GM12878 (cell line): Measurements from ENCODE around the gene MPZL1. TPM values are rescaled to one million over a fixed set of nuclear protein-coding genes. Genes with fewer than 3 reads are reported as not detected.

Experiments used
- ATAC-seq: fragments of 200-7000 bp; cut with Tn5 transposase; 3 replicates; pipeline ENCODE4 v1.9.1; 2020; ENCODE audit warnings: mild to moderate bottlenecking, moderate library complexity
- BruUV-seq: library from RNA; stranded (reverse); fragments of 400-500 nt; replicated peaks from 2 replicates; lab custom pipeline; 2021; lab: Mats Ljungman, UMichigan
- CTCF ChIA-PET: fragments of 300-600 bp; sonication (Branson Sonifier 250); formaldehyde crosslinking; extraction: SDS; loops from one replicate; lab custom pipeline; 2021; ENCODE audit warnings: inconsistent platforms; lab: Yijun Ruan, JAX
- POLR2A ChIA-PET: fragments of 350-600 bp; formaldehyde crosslinking; extraction: SDS; loops from one replicate; lab custom pipeline; 2021; ENCODE audit warnings: inconsistent platforms; lab: Charles Lee
- RAD21 ChIA-PET: fragments of 300-600 bp; sonication (Branson Sonifier 250); formaldehyde crosslinking; loops from one replicate; lab custom pipeline; 2023; ENCODE audit warnings: antibody characterized with exemption; ENCODE audit not compliant: unreplicated experiment; lab: Charles Lee
- SMC1A ChIA-PET: fragments of 300-600 bp; sonication (Branson Sonifier 250); formaldehyde crosslinking; loops from one replicate; lab custom pipeline; 2023; ENCODE audit not compliant: unreplicated experiment, uncharacterized antibody; lab: Charles Lee
- DNase-seq: peaks from one replicate; pipeline ENCODE4 v3.0.0-alpha.2; 2011; ENCODE audit warnings: low read depth, low spot score
- FAIRE-seq: peaks from 3 replicates; lab custom pipeline; 2011; peaks lifted over from hg19 to GRCh38; lab: Jason Lieb, UNC
- H2AFZ ChIP-seq: 2 replicates; pipeline ENCODE4 v1.6.0; 2011; ENCODE audit warnings: low read depth, low read length, control low read depth; ENCODE audit not compliant: control insufficient read depth
- H3K27ac ChIP-seq: 2 replicates; pipeline ENCODE4 v1.5.1; 2011; ENCODE audit warnings: control low read depth; ENCODE audit not compliant: control insufficient read depth, insufficient read depth
- H3K27me3 ChIP-seq, 2 experiments: replicated peaks in 1 of 2; 2 replicates each; pipeline versions ENCODE4 v1.6.0 to v1.6.1; 2011; ENCODE audit warnings: low read length in 1 of 2; ENCODE audit not compliant: control insufficient read depth in 2 of 2, insufficient read depth in 2 of 2
- H3K36me3 ChIP-seq, 2 experiments: 2 replicates each; pipeline ENCODE4 v1.5.1; 2011; ENCODE audit warnings: low read length in 1 of 2; ENCODE audit not compliant: control insufficient read depth in 2 of 2, insufficient read depth in 2 of 2
- H3K4me1 ChIP-seq: 2 replicates; pipeline ENCODE4 v1.6.1; 2011; ENCODE audit warnings: mild to moderate bottlenecking, low read length, moderate library complexity, mixed read lengths; ENCODE audit not compliant: control insufficient read depth, insufficient read depth
- H3K4me2 ChIP-seq: 2 replicates; pipeline ENCODE4 v1.6.0; 2011; ENCODE audit warnings: control low read depth; ENCODE audit not compliant: control insufficient read depth, insufficient read depth
- H3K4me3 ChIP-seq: fragments of 200-600 bp; sonication (generic); 2 replicates; pipeline ENCODE4 v1.5.1; 2016
- H3K79me2 ChIP-seq: 2 replicates; pipeline ENCODE4 v1.6.0; 2011; ENCODE audit warnings: low read length; ENCODE audit not compliant: control insufficient read depth, insufficient read depth
- H3K9ac ChIP-seq: 2 replicates; pipeline ENCODE4 v1.8.0; 2011; ENCODE audit warnings: low read length, control low read depth, mixed read lengths; ENCODE audit not compliant: control insufficient read depth, insufficient read depth
- H3K9me3 ChIP-seq: replicated peaks from 3 replicates; pipeline ENCODE4 v1.5.1; 2011; ENCODE audit warnings: mild to moderate bottlenecking, low read length; ENCODE audit not compliant: control insufficient read depth, insufficient read depth
- H4K20me1 ChIP-seq: 2 replicates; pipeline ENCODE4 v1.6.0; 2011; ENCODE audit not compliant: control insufficient read depth, insufficient read depth
- CHD1 ChIP-seq: IDR thresholded peaks from 2 replicates; pipeline ENCODE4 v1.6.1; 2012; ENCODE audit warnings: low read depth, low read length, improper control_type of control experiment
- CHD4 ChIP-seq: fragments of 200-600 bp; sonication (generic); IDR thresholded peaks from 2 replicates; pipeline ENCODE4 v1.6.1; 2016; ENCODE audit warnings: mild to moderate bottlenecking
- EED ChIP-seq: sonication (generic); IDR thresholded peaks from 2 replicates; pipeline ENCODE4 v1.6.1; 2016; ENCODE audit warnings: antibody characterized with exemption, low read depth
- EGR1 ChIP-seq, 2 experiments: IDR thresholded peaks; 1 replicate in 1 of 2; 2 replicates in 1 of 2; pipeline ENCODE4 v1.6.1; 2011 to 2012; ENCODE audit warnings: low read depth in 2 of 2, low read length in 2 of 2, borderline replicate concordance in 1 of 2, mild to moderate bottlenecking in 1 of 2, moderate library complexity in 1 of 2
- EP300 ChIP-seq, 2 experiments: fragments of 150-350 bp in 1 of 2; IDR thresholded peaks; 2 replicates each; pipeline ENCODE4 v1.6.1; 2011 to 2012; ENCODE audit warnings: low read depth in 2 of 2, low read length in 2 of 2, borderline replicate concordance in 1 of 2, improper control_type of control experiment in 1 of 2, inconsistent platforms in 1 of 2; ENCODE audit not compliant: control insufficient read depth in 1 of 2
- HDAC2 ChIP-seq: fragments of 200-600 bp; sonication (generic); IDR thresholded peaks from 2 replicates; pipeline ENCODE4 v1.6.1; 2017
- HDGF ChIP-seq: fragments of 450-650 bp; IDR thresholded peaks from 2 replicates; pipeline ENCODE4 v1.6.1; 2016; ENCODE audit warnings: antibody characterized with exemption
- LARP7 ChIP-seq: fragments of 450-650 bp; IDR thresholded peaks from 2 replicates; pipeline ENCODE4 v1.6.1; 2017; ENCODE audit warnings: mild to moderate bottlenecking
- MEF2B ChIP-seq: fragments of 450-650 bp; IDR thresholded peaks from 2 replicates; pipeline ENCODE4 v1.6.1; 2018; ENCODE audit warnings: mild to moderate bottlenecking, moderate library complexity; ENCODE audit not compliant: partially characterized antibody, poor library complexity, severe bottlenecking
- MTA3 ChIP-seq: IDR thresholded peaks from 2 replicates; pipeline ENCODE4 v1.6.1; 2012; ENCODE audit warnings: low read length, inconsistent platforms, borderline replicate concordance
- MXI1 ChIP-seq: fragments of 150-350 bp; IDR thresholded peaks from 2 replicates; pipeline ENCODE4 v1.6.1; 2011; ENCODE audit warnings: low read depth, mild to moderate bottlenecking, inconsistent platforms, low read length, improper control_type of control experiment
- NR2C2 ChIP-seq: IDR thresholded peaks from 2 replicates; pipeline ENCODE4 v1.6.1; 2011; ENCODE audit warnings: borderline replicate concordance, low read depth; ENCODE audit not compliant: control insufficient read depth, insufficient read length
- NRF1 ChIP-seq: conservative IDR thresholded peaks from 2 replicates; pipeline ENCODE4 v1.6.1; 2011; ENCODE audit warnings: mild to moderate bottlenecking, low read depth, low read length, improper control_type of control experiment
- RFX5 ChIP-seq: IDR thresholded peaks from 2 replicates; pipeline ENCODE4 v1.6.1; 2011; ENCODE audit warnings: low read depth, low read length, improper control_type of control experiment
- RUNX3 ChIP-seq: IDR thresholded peaks from 2 replicates; pipeline ENCODE4 v1.6.1; 2012; ENCODE audit warnings: low read length, inconsistent platforms
- SMC3 ChIP-seq: IDR thresholded peaks from 2 replicates; pipeline ENCODE4 v1.6.1; 2011; ENCODE audit warnings: low read length, improper control_type of control experiment, borderline replicate concordance
- SRF ChIP-seq, 2 experiments: IDR thresholded peaks; 2 replicates each; pipeline ENCODE4 v1.6.1; 2011; ENCODE audit warnings: low read depth in 2 of 2, low read length in 2 of 2, mild to moderate bottlenecking in 1 of 2, moderate library complexity in 1 of 2
- TCF3 ChIP-seq: IDR thresholded peaks from 2 replicates; pipeline ENCODE4 v1.6.1; 2012; ENCODE audit warnings: low read depth, mild to moderate bottlenecking, low read length, borderline replicate concordance; ENCODE audit not compliant: insufficient read depth
- TCF7 ChIP-seq: IDR thresholded peaks from 2 replicates; pipeline ENCODE4 v1.6.1; 2014; ENCODE audit warnings: antibody characterized with exemption, borderline replicate concordance
- YBX1 ChIP-seq: fragments of 450-650 bp; IDR thresholded peaks from 2 replicates; pipeline ENCODE4 v1.6.1; 2016; ENCODE audit warnings: antibody characterized with exemption
- ZNF24 ChIP-seq: fragments of 450-650 bp; IDR thresholded peaks from 2 replicates; pipeline ENCODE4 v1.6.1; 2017; ENCODE audit warnings: antibody characterized with exemption, mild to moderate bottlenecking
- WGBS: methylation state at CpG from one replicate; pipeline ENCODE4 v1.1.6; 2016; ENCODE audit warnings: low lambda C conversion rate; ENCODE audit not compliant: insufficient replicate concordance, insufficient coverage; ENCODE audit errors: missing lambda C conversion rate; 5-methylcytosine and 5-hydroxymethylcytosine counted together
- in situ Hi-C: fragments of 300-500 bp; cut with MboI; formaldehyde crosslinking; loops from 9 replicates; pipeline ENCODE4 v1.14.3; 2018; ENCODE audit warnings: mixed read lengths
- intact Hi-C: fragments of 100-400 bp; cut with micrococcal nuclease; formaldehyde crosslinking; loops from one replicate; pipeline ENCODE4 v1.14.2; 2022; ENCODE audit not compliant: unreplicated experiment
- polyA plus RNA-seq, 11 experiments: library from polyadenylated mRNA; depleted of rRNA in 4 of 11; unstranded in 6 of 11; stranded (reverse) in 5 of 11; fragments of >200 nt; fragmentation: Nextera tagmentation in 4 of 11; fragmentation: Illumina TruSeq in 1 of 11; extraction: Ambion mirVana in 4 of 11; extraction: Trizol in 1 of 11; gene quantifications; 1 replicate in 1 of 11; 2 replicates in 10 of 11; pipeline versions ENCODE4 v1.2.1 to v1.2.3, GENCODE V29; 2011 to 2016; ENCODE audit warnings: inconsistent platforms in 2 of 11, missing spikeins in 2 of 11, low read depth in 1 of 11
- total RNA-seq, 4 experiments: library from RNA; depleted of rRNA in 3 of 4; stranded (reverse); fragments of >200 nt in 3 of 4; fragmentation: Illumina TruSeq in 1 of 4; extraction: Trizol in 1 of 4; gene quantifications; 2 replicates each; pipeline versions ENCODE4 v1.2.1 to v1.2.3, GENCODE V29; 2013 to 2021
- TF ChIP-seq, protein P1 (sequence below): fragments of 450-650 bp; IDR thresholded peaks from 2 replicates; pipeline ENCODE4 v1.6.1; 2017; ENCODE audit warnings: borderline replicate concordance
- TF ChIP-seq, protein P2 (sequence below): fragments of 450-650 bp; IDR thresholded peaks from 2 replicates; pipeline ENCODE4 v1.6.1; 2018; ENCODE audit warnings: mild to moderate bottlenecking, low read depth, moderate library complexity; ENCODE audit not compliant: partially characterized antibody

Gene MPZL1
- total and polyA plus RNA-seq, 10 of the 15 experiments (the other 5 are each of a cell fraction or from before 2014, with no cell fraction given), result 9.8 to 60.9 (median 45.9) TPM

DNA sequence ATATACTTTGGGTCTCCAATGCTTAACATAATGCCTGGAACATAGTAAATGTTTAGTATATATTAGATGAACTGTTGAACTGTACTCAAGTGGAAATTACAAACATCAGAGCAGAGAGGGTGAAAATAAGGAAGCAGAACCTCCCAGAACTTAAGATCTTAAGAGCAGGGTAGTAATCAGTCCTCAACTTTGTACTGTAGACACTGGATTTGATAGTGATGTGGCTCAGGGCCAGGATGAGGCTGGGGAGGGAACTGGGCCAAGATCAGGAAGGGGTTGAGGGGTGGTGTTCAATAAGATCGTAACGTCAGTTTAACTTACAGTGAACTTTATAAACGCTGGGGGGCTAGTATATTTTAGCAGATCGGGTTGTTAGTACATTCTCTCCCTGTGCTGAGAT is 15.4 kb downstream of the MPZL1 start (continued):
- TF ChIP-seq EGR1 (IDR thresholded peaks at IDR 0.05; ENCODE audit: borderline replicate concordance in 1 of 2, low read depth in 2 of 2, low read length in 2 of 2) (no peak), NR2C2 (no peak), RUNX3 (no peak), EED (no peak), HDGF (no peak), MEF2B (no peak)

DNA sequence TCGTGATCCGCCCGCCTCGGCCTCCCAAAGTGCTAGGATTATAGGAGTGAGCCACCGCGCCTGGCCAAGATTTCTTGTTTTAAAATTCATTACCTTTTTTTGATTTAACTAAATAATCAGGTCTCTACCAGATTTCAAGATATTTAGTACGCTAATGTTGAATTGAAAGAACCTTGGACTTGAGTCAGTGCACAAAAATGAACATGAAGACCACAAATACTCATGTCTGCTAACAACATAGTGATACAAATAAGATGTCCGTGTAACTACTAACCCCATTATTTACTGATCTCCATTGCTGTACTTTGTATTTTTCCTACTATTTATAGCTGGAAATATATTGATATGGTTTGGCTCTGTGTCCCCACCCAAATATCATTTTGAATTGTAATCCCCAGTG is 16.4 kb downstream of the MPZL1 start:
- CTCF ChIA-PET, result no interaction called here
- Histone ChIP-seq H3K9me3 (peaks cover 1% of the 10 kb centered on the region; the same call in 1 of the 3 replicates), H3K27me3 (no peaks in the 10 kb centered on the region), H3K79me2 (peaks cover 8% of the 10 kb centered on the region), H4K20me1 (no peaks in the 10 kb centered on the region), H3K4me2 (no peak overlapping the region), H3K27ac (no peak overlapping the region), H3K9ac (no peak overlapping the region), H2AFZ (no peak overlapping the region), H3K4me3 (no peak overlapping the region), H3K4me1 (no peaks in the 10 kb centered on the region), H3K36me3 (no peaks in the 10 kb centered on the region; a peak in 1 of 4 replicates)
- SMC1A ChIA-PET, result interaction anchor here (1.8 kb wide), 1 partner anchor 14 kb away, joined by 4 read pairs; no protein-coding TSS in a partner anchor
- TF ChIP-seq NRF1, result no peak
- TF ChIP-seq YBX1, result no peak
- no peak for TF ChIP-seq SMC3
- no peak for TF ChIP-seq RUNX3
- no peak for TF ChIP-seq SRF (IDR thresholded peaks at IDR 0.05; ENCODE audit: low read depth in 2 of 2, low read length in 2 of 2)
- TF ChIP-seq, protein P1, sequence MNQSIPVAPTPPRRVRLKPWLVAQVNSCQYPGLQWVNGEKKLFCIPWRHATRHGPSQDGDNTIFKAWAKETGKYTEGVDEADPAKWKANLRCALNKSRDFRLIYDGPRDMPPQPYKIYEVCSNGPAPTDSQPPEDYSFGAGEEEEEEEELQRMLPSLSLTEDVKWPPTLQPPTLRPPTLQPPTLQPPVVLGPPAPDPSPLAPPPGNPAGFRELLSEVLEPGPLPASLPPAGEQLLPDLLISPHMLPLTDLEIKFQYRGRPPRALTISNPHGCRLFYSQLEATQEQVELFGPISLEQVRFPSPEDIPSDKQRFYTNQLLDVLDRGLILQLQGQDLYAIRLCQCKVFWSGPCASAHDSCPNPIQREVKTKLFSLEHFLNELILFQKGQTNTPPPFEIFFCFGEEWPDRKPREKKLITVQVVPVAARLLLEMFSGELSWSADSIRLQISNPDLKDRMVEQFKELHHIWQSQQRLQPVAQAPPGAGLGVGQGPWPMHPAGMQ, result no peak
- no peak for TF ChIP-seq TCF3
- TF ChIP-seq LARP7, result no peak
- no peak for TF ChIP-seq MXI1
- TF ChIP-seq, protein P2, sequence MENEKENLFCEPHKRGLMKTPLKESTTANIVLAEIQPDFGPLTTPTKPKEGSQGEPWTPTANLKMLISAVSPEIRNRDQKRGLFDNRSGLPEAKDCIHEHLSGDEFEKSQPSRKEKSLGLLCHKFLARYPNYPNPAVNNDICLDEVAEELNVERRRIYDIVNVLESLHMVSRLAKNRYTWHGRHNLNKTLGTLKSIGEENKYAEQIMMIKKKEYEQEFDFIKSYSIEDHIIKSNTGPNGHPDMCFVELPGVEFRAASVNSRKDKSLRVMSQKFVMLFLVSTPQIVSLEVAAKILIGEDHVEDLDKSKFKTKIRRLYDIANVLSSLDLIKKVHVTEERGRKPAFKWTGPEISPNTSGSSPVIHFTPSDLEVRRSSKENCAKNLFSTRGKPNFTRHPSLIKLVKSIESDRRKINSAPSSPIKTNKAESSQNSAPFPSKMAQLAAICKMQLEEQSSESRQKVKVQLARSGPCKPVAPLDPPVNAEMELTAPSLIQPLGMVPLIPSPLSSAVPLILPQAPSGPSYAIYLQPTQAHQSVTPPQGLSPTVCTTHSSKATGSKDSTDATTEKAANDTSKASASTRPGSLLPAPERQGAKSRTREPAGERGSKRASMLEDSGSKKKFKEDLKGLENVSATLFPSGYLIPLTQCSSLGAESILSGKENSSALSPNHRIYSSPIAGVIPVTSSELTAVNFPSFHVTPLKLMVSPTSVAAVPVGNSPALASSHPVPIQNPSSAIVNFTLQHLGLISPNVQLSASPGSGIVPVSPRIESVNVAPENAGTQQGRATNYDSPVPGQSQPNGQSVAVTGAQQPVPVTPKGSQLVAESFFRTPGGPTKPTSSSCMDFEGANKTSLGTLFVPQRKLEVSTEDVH, result no peak
- no peak for TF ChIP-seq EP300 (IDR thresholded peaks at IDR 0.05; ENCODE audit: borderline replicate concordance in 1 of 2, control insufficient read depth in 1 of 2, low read depth in 2 of 2, low read length in 2 of 2)
- TF ChIP-seq ZNF24, result no peak
- TF ChIP-seq HDAC2, result no peak
- TF ChIP-seq CHD4, result no peak
- TF ChIP-seq CHD1, result no peak
- no peak for TF ChIP-seq TCF7
- TF ChIP-seq MTA3, result no peak
- no peak for TF ChIP-seq RFX5
- ATAC-seq (no peak), FAIRE-seq (no peak), DNase-seq (no peak)
- POLR2A ChIA-PET, result no interaction called here
- 92% methylated on average over 8 of the region's 8 CpGs for whole genome bisulfite sequencing
- intact Hi-C loops (no loop called here), in situ Hi-C loops (no loop called here)
- RAD21 ChIA-PET, result no interaction called here
- BruUV-seq, result no TSS peak
